NCI-H510A treated with DMSO at 0.1 percent for 48 hours (cell line): ENCODE data around the gene SIGLEC1.

ENCODE experiments used
- DNase-seq: peaks from one replicate; lab custom pipeline; 2025; lab: John Stamatoyannopoulos, UW

Gene SIGLEC1

DNA sequence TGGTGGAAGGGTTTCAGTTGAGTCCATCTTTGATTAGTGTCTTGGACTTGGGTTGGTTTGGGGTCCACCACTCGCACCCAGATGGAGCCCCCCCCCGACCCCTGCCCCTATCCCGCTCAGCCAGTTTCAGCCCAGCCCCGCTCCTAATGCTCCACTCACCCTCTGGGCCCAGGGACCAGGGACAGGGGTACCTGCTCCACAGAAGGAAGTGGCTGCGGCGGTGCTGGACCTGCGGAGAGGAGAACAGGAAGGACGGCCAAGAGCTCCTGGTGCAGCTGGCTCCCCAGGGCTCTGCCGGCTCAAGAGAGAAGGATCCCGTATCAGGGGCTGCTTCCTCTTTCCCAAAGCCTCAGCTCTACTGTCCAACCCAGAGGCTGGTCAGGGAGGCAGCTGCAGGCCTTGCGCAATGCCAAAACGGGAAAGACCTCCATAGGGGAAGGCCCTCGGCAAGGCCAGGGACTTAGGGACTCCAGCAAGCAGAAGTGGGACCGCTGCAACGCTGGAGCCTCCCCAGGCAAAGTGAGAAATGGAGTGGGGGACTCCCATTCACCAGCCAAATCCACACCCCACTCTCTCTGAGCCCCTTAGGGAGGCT, at the start of gene SIGLEC1:
SIGLEC1 (minus strand) TSS at position 322 of the 595 bp plus-strand sequence. CDS start 5,472 bp downstream, outside the sequence.
- no peak for DNase-seq

DNA sequence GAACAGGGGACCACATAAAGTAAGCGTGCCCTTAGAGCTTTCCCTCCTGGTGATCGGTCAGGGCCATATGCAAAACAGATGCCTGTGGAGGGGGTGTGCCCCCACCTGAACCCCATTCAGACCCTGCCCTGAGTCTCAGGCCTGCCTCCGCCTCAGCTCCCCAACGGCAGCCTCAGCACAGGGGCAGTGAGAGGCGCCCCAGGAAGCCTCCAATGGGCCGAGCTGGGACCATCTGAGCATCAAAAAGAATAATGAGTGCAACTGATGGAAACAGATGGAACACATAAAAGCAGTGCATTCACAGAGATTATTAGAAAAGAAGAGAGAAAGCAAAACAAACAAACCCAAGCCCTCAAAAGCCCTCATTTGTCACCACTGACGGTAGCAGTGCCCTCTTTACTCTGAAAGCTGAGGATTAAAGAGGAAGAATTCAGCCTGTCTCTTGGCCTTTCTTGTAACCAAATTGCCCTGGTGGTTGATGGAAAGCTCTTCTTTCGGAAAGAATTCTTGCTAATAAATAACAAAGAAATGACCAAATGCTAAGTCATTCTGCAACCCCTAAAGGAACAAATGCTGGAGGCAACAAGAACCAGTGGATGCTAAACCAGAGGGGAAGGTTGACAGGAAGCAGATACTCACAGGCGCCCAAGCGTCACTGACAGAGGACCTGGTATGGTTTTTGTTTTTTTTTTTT, 48.4 kb upstream of the SIGLEC1 start:
- peak; percentile 24 for DNase-seq

DNA sequence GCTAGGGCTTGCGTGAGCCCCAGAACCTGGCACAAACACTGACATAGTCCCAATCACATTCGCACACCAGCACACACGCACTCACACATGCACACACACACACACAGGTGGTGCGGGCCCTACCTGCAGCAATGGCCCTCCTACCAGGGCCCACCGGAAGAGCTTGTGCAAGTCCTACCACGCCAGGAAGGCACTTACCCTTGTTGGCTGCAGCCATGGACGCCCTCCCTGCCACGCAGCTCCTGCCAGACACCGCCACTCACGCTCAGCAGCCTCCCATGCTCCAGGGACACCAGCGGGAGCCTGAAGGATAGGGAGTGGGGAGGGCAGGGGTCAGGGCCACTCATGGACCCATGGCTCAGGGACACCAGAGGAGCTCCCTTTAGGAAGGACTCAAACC, 47.5 kb upstream of the SIGLEC1 start:
- no peak for DNase-seq

DNA sequence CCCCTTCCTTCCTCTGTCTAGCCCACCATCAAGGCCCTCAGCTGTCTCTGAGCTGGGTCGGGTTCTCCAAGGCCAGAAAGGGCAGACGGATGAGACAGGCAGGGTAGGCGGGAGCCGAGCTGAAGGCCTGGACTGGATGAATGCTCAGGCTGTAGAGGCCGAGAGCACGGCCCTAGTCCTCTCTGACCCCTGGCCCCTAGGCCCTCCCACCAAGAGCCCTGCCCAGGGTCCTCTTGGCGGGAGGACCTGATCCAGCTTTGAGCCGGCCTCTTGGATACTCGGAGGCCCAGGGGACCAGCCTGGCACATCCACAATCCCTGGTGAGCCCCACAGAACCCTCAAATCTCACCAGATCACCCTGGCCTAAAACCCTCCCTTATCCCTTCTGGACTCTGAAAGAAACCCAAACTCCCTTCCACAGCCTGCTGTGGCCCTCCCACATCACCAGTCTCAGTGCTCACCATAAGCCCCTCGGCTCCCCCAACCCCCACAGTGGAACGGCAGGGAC, 47.0 kb upstream of the SIGLEC1 start:
- DNase-seq, result no peak

DNA sequence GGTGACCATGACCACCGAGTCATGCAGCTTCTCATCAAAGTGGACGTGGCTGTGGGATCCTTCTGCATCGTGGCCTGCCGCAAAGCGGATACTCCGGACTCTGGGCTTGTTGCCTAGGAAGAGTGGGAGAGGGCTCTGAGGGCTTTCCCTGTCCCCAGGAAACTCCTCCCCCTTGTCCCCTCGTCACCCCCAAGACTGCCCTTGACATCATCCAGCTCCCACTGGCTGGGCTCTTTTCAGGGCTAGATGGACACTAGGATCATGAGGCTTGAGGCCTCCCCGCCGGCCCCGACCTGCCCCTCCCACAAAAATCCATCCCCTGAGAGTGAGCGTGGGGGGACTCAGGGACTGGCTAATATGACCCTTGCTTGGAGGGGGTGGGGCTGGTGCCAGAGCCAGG, 46.2 kb upstream of the SIGLEC1 start:
- DNase-seq, result no peak

DNA sequence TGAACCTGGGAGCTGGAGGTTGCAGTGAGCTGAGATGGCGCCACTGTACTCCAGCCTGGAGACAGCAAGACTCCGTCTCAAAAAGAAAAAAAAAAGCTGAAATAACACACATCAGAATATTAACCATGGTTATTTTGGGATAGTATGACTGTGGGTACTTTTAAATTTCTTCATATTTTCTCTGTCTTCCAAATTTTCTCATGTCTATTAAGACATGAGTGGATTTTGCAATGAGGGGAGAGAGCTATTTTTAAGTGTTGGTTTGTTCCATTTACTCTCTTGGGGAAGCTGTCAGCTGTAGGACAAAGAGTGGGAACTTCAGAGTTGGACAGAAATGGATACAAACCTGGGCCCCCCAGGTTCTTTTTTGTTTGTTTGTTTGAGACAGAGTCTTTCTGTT, 44.9 kb upstream of the SIGLEC1 start:
- DNase-seq, result no peak

DNA sequence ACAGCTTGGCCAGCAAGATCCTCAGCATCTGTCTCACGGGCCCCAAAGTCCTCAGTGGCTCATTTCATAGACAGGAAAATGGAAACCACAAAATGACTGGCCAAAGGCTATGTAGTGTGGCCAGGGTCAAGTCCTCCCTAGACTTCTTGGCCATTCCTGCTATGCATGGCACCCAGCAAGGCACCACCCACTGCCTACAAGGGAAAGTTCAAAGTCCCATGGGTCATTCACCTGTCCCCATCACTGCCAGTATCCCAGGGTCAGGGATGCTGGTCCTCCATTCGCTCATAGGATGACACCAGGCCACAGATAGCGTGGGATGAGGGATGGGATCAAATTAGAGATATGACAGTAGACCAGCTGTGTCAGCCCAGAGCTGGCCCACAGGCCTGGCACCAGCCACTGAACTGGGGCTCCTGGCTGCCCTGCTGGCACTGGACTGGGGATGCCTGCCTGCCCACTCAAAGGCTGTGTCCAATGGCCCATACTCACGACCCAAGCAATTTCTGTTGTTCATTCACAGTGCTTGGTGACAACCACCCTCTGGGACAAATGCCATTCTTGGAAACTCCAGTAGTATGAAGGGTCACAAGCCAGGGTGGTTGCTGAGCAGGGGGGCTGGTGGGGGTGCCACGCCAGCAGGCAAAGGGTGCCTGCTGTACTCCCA, 43.5 kb upstream of the SIGLEC1 start:
- DNase-seq, result no peak

DNA sequence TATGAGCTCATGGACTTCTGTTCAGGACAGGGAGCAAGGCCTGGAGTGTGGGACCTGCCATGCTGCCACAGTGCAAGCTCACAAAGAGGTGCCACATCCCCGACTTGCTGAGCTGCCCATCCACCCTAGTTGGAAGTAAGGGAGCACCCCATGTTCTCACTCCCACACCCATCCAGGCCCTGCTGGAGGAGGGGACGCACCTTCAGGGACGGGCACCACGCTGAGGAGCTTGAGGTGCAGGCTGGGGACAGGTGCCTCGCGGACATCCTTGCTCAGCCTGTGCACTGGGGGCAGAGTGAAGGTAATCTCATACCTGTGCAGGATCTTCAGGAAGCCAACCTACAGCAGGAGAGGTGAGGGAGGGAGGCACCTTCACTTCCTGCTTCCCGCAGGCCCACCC, 42.9 kb upstream of the SIGLEC1 start:
- DNase-seq, result no peak

DNA sequence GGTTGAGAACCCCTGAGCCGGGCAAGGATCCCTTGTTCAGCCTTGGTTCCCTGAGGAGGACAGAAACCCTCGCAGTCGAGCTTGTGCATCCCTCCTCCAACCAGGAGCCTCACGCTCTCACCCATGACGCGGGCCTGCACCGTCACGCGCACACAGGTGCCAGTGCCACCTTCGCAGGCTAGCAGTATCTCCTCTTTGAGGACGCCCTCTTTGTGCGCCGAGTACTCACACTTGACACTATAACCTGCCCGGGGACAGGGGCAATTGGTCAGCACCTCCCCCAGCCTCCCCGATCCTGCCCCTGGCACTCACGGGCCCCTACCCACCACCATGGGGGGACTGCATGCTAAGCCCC, 41.9 kb upstream of the SIGLEC1 start:
- DNase-seq, result no peak

DNA sequence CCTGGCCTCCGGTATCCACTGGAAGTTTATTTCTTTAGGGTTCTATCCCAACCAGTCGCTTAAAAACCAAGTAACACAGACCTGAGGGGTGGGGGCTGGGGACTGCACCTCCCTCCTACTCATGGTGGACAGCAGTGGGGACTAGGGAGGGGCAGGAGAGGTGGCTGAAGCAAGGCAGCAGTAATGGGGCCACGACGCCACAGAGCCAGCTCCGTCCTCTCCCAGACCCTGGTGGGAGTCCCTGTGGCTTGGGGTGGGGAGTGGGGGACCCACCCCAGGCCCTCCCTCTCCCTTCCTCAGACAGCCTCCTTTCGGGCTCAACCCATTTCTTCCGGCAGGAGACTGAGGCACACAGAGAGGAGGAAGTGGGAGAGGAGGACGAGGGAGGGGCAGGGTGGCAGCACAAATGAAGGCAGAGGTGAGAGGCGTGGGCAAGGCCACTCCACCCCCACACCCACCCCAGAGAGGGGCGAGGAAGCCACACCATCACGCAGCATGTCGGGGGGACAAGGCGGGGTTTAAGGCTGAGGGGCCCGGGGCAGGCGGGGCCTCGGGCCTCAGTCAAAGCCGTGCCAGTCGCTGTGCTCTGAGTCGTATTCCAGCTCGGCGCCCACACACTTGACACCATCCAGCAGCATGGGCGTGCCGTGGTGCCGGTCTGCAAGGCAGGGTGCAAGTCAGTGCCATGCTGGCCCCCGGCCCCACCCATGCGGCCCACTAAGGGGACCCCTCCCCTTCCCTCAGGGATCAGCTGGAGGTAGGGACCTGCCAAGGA, 41.3 kb upstream of the SIGLEC1 start:
- DNase-seq, result no peak

DNA sequence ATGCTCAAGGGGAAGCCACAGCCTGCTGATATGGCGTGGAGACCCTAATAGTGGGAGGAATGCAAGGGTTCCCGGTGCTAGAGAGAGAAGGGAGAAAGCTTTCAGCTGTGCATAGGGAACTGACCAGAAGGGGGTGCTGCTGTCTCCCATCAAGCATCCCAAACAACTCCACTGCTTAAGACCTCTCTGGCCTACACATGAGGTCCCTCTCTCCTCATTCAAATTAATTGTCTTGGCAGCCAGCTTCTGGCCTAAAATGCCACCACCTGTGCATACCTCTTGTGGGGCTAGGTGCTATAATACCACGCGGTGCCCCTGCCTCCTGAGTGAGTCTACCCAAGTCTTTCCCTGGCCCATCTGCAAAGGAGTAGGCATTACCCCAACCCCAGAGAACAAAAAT, 40.7 kb upstream of the SIGLEC1 start:
- DNase-seq, result peak; percentile 74

DNA sequence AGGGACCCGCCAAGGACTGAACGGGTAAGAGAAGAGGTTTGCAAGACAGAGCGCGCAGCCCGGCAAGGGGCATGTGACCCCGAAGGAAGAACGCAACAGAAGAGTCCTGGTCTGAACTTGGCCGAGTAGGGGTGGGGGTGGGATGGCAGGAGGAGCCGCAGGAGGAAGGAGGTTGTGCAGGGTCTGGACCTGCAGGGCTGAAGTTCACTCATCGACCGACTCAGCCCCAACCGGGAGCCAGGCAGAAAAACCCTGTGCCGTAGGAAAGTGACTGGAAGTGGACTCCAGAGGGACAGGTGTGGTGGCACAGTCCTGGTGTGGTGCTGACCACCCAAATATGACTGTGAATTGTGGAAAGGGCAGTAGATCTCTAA, 40.0 kb upstream of the SIGLEC1 start:
- DNase-seq, result no peak

DNA sequence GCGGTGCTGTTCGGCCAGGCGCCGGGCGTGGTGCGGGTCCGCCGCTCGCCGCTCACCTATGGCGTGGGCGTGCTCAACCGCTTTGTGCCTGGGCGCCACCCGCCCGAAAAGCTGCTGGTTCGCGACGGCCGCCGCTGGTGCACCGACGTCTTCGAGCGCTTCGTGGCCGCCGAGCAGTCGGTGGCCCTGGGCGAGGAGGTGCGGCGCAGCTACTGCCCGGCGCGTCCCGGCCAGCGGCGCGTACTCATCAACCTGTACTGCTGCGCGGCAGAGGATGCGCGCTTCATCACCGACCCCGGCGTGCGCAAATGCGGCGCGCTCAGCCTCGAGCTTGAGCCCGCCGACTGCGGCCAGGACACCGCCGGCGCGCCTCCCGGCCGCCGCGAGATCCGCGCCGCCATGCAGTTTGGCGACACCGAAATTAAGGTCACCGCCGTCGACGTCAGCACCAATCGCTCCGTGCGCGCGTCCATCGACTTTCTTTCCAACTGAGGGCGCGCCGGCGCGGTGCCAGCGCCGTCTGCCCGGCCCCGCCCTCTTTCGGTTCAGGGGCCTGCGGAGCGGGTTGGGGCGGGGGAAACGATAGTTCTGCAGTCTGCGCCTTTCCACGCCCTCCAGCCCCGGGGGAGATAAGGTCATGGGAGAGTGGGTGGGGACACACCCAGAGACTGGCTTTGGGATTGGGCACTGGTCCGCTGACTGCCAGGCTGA, 39.4 kb upstream of the SIGLEC1 start:
- DNase-seq, result peak; percentile 92

DNA sequence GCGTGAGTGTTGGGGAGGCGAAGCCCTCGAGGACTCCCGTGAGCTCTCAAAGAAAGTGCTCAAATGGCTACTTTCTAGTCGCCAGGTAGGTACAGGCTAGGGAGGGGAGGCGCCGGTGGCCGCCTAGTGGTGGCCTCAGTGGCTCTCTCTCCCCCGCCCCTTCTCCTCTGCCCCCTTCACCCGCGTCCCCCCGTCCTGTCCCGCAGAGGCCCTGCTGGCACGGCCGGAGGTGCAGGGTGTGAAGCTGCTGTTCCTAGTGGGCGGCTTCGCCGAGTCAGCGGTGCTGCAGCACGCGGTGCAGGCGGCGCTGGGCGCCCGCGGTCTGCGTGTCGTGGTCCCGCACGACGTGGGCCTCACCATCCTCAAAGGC, 38.9 kb upstream of the SIGLEC1 start:
- DNase-seq, result no peak

DNA sequence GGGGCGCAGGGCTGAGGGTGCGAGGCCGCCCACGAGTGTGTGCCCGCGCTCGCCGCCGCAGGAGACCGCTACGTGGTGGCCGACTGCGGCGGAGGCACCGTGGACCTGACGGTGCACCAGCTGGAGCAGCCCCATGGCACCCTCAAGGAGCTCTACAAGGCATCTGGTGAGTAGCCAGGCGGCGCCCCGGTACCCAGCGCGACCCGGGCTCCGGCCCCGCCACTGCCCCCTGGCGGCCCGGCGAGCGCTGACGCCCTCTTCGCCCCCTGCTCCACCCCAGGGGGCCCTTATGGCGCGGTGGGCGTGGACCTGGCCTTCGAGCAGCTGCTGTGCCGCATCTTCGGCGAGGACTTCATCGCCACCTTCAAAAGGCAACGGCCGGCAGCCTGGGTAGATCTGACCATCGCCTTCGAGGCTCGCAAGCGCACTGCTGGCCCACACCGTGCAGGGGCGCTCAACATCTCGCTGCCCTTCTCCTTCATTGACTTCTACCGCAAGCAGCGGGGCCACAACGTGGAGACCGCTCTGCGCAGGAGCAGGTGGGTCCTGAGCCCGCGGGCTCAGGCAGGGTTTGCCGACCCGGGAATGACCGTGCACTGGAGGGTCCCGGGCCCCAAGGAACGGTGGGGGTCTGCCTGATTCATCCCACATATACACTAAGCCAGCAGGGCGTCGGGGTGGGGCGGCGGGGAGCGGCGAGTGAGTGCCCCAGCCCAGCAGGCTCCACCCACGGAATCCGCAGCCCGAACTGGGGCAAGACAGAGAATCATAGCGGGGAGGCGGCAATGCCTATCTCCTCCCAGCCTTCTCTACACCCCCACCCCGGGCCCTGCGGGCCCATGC, 37.5 kb upstream of the SIGLEC1 start:
- DNase-seq, result no peak

DNA sequence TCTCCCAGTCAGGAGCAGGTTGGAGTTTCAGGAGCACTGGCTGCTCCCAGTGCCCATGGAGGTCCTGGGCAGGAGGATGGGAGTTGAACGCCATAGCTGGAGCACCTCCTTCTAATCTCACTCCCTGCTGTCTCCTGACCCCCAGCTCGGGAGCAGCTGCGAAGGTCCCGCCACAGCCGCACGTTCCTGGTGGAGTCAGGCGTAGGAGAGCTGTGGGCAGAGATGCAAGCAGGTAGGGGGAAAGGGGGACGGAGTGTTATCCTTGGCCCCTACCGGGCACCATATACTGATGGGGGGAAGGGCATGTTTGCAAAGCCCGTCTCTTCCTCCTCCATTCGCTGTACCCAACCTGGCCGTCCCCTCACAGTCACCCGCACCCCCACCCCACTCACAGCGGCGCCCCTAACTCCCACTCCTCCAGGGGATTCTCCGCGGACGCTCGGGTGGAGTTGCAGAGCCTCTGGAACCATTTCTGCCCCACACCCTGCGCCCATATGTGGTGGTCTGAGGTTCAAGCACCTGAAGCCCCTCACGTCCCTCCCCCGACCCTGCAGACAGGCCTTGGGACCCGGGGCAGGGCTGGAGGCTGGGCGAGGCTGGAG, 36.8 kb upstream of the SIGLEC1 start:
- no peak for DNase-seq

DNA sequence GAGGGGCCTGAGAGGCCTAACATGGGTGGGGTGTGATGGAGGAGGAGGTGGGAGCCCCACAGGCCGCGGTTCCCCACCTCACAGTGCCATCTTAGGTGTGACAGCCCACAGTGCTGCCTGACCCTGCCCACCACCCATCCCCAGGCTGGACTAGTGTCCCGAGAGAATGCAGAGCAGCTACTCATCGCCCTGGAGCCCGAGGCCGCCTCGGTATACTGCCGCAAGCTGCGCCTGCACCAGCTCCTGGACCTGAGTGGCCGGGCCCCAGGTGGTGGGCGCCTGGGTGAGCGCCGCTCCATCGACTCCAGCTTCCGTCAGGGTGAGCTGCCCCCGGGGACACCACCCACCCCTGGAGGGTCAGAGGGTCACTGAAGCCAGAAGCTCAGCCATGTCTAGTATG, 35.7 kb upstream of the SIGLEC1 start:
- DNase-seq, result no peak

DNA sequence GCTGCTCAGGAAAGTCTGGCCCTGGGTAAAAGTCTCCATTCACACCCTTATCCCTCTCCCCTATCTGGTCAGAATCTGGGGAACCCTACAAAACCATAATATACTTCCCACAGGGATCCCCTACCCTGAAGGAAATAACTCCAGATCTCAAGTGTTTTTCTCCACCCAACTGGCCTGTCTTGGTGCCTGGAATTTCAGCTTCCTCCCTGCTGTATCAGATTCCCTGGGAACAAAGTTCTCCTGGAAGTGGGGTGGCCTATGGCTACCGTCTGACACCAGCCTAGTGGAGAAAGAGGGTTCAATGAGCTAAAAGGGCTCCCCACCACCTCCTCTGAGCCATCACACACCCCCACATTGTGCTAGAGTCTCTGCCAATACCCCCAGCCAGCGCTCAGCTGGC, 35.1 kb upstream of the SIGLEC1 start:
- DNase-seq, result no peak

DNA sequence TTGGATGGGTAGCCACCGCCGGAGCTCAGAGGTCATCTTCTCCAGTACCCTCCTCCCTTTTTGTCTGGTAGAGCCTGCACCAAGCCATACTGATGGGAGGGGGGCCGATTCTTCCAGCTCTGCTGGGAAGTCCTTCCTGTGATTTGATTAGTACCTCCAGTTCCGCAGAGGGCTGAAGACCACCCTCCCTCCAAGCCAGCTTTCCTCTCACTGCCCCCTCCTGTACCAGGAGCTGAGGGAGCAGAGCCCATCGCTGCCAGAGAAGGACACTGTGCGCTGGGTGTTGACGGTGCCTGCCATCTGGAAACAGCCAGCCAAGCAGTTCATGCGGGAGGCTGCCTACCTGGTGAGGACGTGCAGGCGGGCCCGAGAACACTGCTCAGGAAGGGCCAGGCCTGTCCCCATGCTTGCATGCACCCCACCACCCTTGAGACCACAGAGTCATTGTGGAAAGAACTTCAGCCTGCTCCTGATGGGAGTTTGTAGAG, 33.3 kb upstream of the SIGLEC1 start:
- DNase-seq, result no peak
